Activated CD8-positive, alpha-beta memory T cell treated with anti-CD3 and anti-CD28 coated beads, Interleukin-2, amount 50 U/mL, for 48 hours (primary cell): ENCODE data around the gene FOXP1.

Source experiments
- DNase-seq: peaks from one replicate; pipeline ENCODE4 v3.0.0-alpha.2; 2020

The FOXP1 gene

GRCh38 chr3:71317140-71317539 lies 266.4 kb downstream of the FOXP1 start:
- DNase-seq, result no peak

GRCh38 chr3:71316066-71316777 lies 267.3 kb downstream of the FOXP1 start:
- no peak for DNase-seq

GRCh38 chr3:71315431-71315830 lies 268.1 kb downstream of the FOXP1 start:
- no peak for DNase-seq

GRCh38 chr3:71313844-71314243 lies 269.7 kb downstream of the FOXP1 start:
- DNase-seq, result no peak

- DNase-seq, result no peak
These were observed 271.1 kb downstream of the FOXP1 start for GRCh38 chr3:71312461-71312860.

- no peak for DNase-seq
These were observed 271.9 kb downstream of the FOXP1 start for GRCh38 chr3:71311661-71312046.

- DNase-seq, result no peak
These were observed 272.4 kb downstream of the FOXP1 start for GRCh38 chr3:71310980-71311660.

- DNase-seq, result no peak
These were observed 273.1 kb downstream of the FOXP1 start for GRCh38 chr3:71310359-71310979.

- DNase-seq, result no peak
These were observed 273.6 kb downstream of the FOXP1 start for GRCh38 chr3:71309886-71310285.

- DNase-seq, result peak; percentile 64
These were observed 274.2 kb downstream of the FOXP1 start for GRCh38 chr3:71309342-71309741.

GRCh38 chr3:71308836-71309235 lies 274.7 kb downstream of the FOXP1 start:
- DNase-seq, result no peak

GRCh38 chr3:71307991-71308697 lies 275.4 kb downstream of the FOXP1 start:
- DNase-seq, result no peak

- DNase-seq, result peak; percentile 61
These were observed 278.0 kb downstream of the FOXP1 start for GRCh38 chr3:71305231-71306206.

GRCh38 chr3:71304684-71305083 lies 278.8 kb downstream of the FOXP1 start:
- no peak for DNase-seq

GRCh38 chr3:71304247-71304646 lies 279.3 kb downstream of the FOXP1 start:
- DNase-seq, result no peak

GRCh38 chr3:71303627-71304200 lies 279.8 kb downstream of the FOXP1 start:
- no peak for DNase-seq

- no peak for DNase-seq
These were observed 280.9 kb downstream of the FOXP1 start for GRCh38 chr3:71302604-71303003.

- no peak for DNase-seq
These were observed 282.6 kb downstream of the FOXP1 start for GRCh38 chr3:71300951-71301393.

- no peak for DNase-seq
These were observed 284.4 kb downstream of the FOXP1 start for GRCh38 chr3:71299160-71299559.

- DNase-seq, result no peak
These were observed 288.6 kb downstream of the FOXP1 start for GRCh38 chr3:71294919-71295318.

- no peak for DNase-seq
These were observed 293.2 kb downstream of the FOXP1 start for GRCh38 chr3:71290301-71290700.
